Panc1 (cell line): ENCODE data around the gene PGBD5. TPM values are rescaled to one million over a fixed set of nuclear protein-coding genes. Genes with fewer than 3 reads are reported as not detected.

Experiments
- ATAC-seq: fragments of 200-7000 bp; cut with Tn5 transposase; 2 replicates; pipeline ENCODE4 v1.9.1; 2020; ENCODE audit warnings: mild to moderate bottlenecking, moderate library complexity
- BruUV-seq: library from RNA; stranded (reverse); fragments of 400-500 nt; replicated peaks from 2 replicates; lab custom pipeline; 2021; lab: Mats Ljungman, UMichigan
- CTCF ChIA-PET: fragments of 300-600 bp; sonication (Branson Sonifier 250); formaldehyde crosslinking; loops from one replicate; lab custom pipeline; 2022; ENCODE audit warnings: antibody characterized with exemption; lab: Charles Lee
- POLR2A ChIA-PET: fragments of 300-600 bp; sonication (Branson Sonifier 250); formaldehyde crosslinking; loops from one replicate; lab custom pipeline; 2022; ENCODE audit warnings: antibody characterized with exemption; lab: Charles Lee
- DNase-seq: peaks from one replicate; pipeline ENCODE4 v3.0.0-alpha.2; 2010; ENCODE audit warnings: low read depth, low spot score
- H3K27ac ChIP-seq: 2 replicates; pipeline ENCODE4 v1.5.1; 2011; ENCODE audit warnings: mild to moderate bottlenecking, low read length, inconsistent platforms
- H3K27me3 ChIP-seq: fragments of 200-500 bp; sonication (Bioruptor generic); 2 replicates; pipeline ENCODE4 v1.6.0; 2014; ENCODE audit warnings: low read length, inconsistent platforms; ENCODE audit not compliant: control insufficient read depth, insufficient read depth
- H3K36me3 ChIP-seq: fragments of 200-500 bp; sonication (Bioruptor generic); 2 replicates; pipeline ENCODE4 v1.5.1; 2014; ENCODE audit warnings: inconsistent platforms, mild to moderate bottlenecking, low read length, moderate library complexity; ENCODE audit not compliant: control insufficient read depth, insufficient read depth
- H3K4me1 ChIP-seq: 2 replicates; pipeline ENCODE4 v1.5.1; 2011; ENCODE audit warnings: inconsistent platforms, mild to moderate bottlenecking, low read length, moderate library complexity; ENCODE audit not compliant: control insufficient read depth, insufficient read depth
- H3K4me3 ChIP-seq, 2 experiments: 2 replicates each; pipeline ENCODE4 v1.5.1; 2011 to 2012; ENCODE audit warnings: low read depth in 2 of 2, low read length in 2 of 2, mild to moderate bottlenecking in 2 of 2, inconsistent platforms in 1 of 2, moderate library complexity in 1 of 2
- H3K9me3 ChIP-seq: fragments of 200-500 bp; sonication (Bioruptor generic); 2 replicates; pipeline ENCODE4 v1.5.1; 2014; ENCODE audit warnings: low read depth, mild to moderate bottlenecking, inconsistent platforms, low read length, moderate library complexity; ENCODE audit not compliant: control insufficient read depth, insufficient read depth
- CTCF ChIP-seq: fragments of 450-650 bp; IDR thresholded peaks from 2 replicates; pipeline ENCODE4 v1.5.1; 2017; ENCODE audit warnings: mild to moderate bottlenecking
- POLR2AphosphoS5 ChIP-seq: IDR thresholded peaks from 2 replicates; pipeline ENCODE4 v1.6.1; 2012; ENCODE audit warnings: mild to moderate bottlenecking, low read depth, low read length, moderate library complexity
- REST ChIP-seq, 2 experiments: IDR thresholded peaks; 2 replicates each; pipeline ENCODE4 v1.6.1; 2011 to 2012; ENCODE audit warnings: low read depth in 2 of 2, control low read depth in 1 of 2, low read length in 1 of 2, mild to moderate bottlenecking in 1 of 2, moderate library complexity in 1 of 2; ENCODE audit not compliant: insufficient read depth in 1 of 2
- SIN3A ChIP-seq: IDR thresholded peaks from 2 replicates; pipeline ENCODE4 v1.6.1; 2012; ENCODE audit warnings: low read depth, mild to moderate bottlenecking, low read length, moderate library complexity, borderline replicate concordance; ENCODE audit not compliant: insufficient read depth
- TCF7L2 ChIP-seq: IDR thresholded peaks from 2 replicates; pipeline ENCODE4 v1.6.1; 2011; ENCODE audit warnings: mild to moderate bottlenecking, low read depth, low read length, inconsistent platforms
- in situ Hi-C: cut with HindIII; loops from 2 replicates; pipeline ENCODE4 v1.10.0; 2016; ENCODE audit warnings: low sequenced_read_pairs, low pct_unique_long_range_greater_than_20kb
- intact Hi-C: fragments of 100-400 bp; cut with micrococcal nuclease; formaldehyde crosslinking; loops from one replicate; pipeline ENCODE4 v1.10.0; 2022; ENCODE audit not compliant: unreplicated experiment
- total RNA-seq: library from RNA; stranded (reverse); gene quantifications from one replicate; pipeline ENCODE4 v1.2.1, GENCODE V29; 2021; ENCODE audit not compliant: unreplicated experiment

Gene PGBD5
- total RNA-seq, 1 experiment from 2014 or later = 0.05 TPM

- no peaks in the 10 kb centered on the region for H3K36me3 ChIP-seq
- no TSS peak for BruUV-seq
- peaks cover 38% of the 10 kb centered on the region for H3K27me3 ChIP-seq
- DNase-seq (no peak), ATAC-seq (no peak)
- intact Hi-C loops (no loop called here), in situ Hi-C loops (no loop called here)
- no peak for TF ChIP-seq CTCF
- no peak for TF ChIP-seq POLR2AphosphoS5
- TF ChIP-seq REST (IDR thresholded peaks at IDR 0.05; ENCODE audit: insufficient read depth in 1 of 2, low read depth in 2 of 2, low read length in 1 of 2) = no peak
- no peak for TF ChIP-seq TCF7L2
- ChIA-PET POLR2A (interaction anchor here (0.6 kb wide), 2 partner anchors 39 to 109 kb away, joined by 3 read pairs; no protein-coding TSS in a partner anchor), CTCF (no interaction called here)
- H3K4me3 ChIP-seq = no peak overlapping the region
- no peaks in the 10 kb centered on the region for H3K9me3 ChIP-seq
- no peaks in the 10 kb centered on the region; the same call in 1 of the 2 replicates for H3K4me1 ChIP-seq
- H3K27ac ChIP-seq = no peak overlapping the region
These were observed 3.1 kb upstream of the PGBD5 start for GRCh38 chr1:230429067-230429735.

- no peaks in the 10 kb centered on the region for H3K36me3 ChIP-seq
- no peaks in the 10 kb centered on the region; the same call in 1 of the 2 replicates for H3K4me1 ChIP-seq
- intact Hi-C loops = no loop called here
- in situ Hi-C loops = no loop called here
- H3K4me3 ChIP-seq = no peak overlapping the region
- ChIA-PET CTCF (no interaction called here), POLR2A (no interaction called here)
- DNase-seq (no peak), ATAC-seq (no peak)
- H3K9me3 ChIP-seq = no peaks in the 10 kb centered on the region
- TF ChIP-seq TCF7L2 (no peak), POLR2AphosphoS5 (no peak), SIN3A (no peak), REST (IDR thresholded peaks at IDR 0.05; ENCODE audit: insufficient read depth in 1 of 2, low read depth in 2 of 2, low read length in 1 of 2) (no peak), CTCF (no peak)
- BruUV-seq = no TSS peak
- H3K27ac ChIP-seq = no peak overlapping the region
- H3K27me3 ChIP-seq = peaks cover 44% of the 10 kb centered on the region
These were observed 1.8 kb upstream of the PGBD5 start for GRCh38 chr1:230427981-230428380.
